Measurements from ENCODE around the gene CA12.
"Not testable (repeated sequence)": the region's sequence is repeated elsewhere in the genome, so short reads cannot be mapped to it uniquely, and the experiment has no call there.

Gene CA12

GRCh38 chr15:63381301-63382204 lies at the start of gene CA12:
CA12 (minus strand) TSS chr15:63381846; CDS start chr15:63381720, 126 bp downstream.
- peak in 5 of 56 donors; percentile 8 to 34 (median 22) for DNase-seq

- no peak for DNase-seq
These were observed 49.3 kb upstream of the CA12 start for GRCh38 chr15:63430766-63431451.

DNA sequence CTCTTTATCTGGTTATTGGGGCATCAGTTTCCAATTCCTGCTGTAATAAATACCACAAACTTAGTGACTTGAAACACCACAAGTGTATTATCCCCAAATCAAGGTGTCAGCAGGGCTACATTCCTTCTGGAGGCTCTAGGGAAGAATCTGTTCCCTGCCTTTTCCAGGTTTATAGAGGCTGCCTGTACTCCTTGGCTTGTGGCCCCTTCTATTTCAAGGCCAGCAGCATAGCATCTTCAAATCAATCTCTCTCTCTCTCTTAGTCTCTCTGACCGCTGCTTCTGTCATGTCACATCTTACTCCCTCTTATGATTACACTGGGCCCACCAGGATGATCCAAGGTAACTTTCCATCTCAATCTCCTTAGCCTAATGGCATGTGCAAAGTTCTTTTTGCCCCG lies 44.9 kb upstream of the CA12 start:
- DNase-seq = no peak

GRCh38 chr15:63425426-63425985 lies 43.9 kb upstream of the CA12 start:
- DNase-seq = no peak

DNA sequence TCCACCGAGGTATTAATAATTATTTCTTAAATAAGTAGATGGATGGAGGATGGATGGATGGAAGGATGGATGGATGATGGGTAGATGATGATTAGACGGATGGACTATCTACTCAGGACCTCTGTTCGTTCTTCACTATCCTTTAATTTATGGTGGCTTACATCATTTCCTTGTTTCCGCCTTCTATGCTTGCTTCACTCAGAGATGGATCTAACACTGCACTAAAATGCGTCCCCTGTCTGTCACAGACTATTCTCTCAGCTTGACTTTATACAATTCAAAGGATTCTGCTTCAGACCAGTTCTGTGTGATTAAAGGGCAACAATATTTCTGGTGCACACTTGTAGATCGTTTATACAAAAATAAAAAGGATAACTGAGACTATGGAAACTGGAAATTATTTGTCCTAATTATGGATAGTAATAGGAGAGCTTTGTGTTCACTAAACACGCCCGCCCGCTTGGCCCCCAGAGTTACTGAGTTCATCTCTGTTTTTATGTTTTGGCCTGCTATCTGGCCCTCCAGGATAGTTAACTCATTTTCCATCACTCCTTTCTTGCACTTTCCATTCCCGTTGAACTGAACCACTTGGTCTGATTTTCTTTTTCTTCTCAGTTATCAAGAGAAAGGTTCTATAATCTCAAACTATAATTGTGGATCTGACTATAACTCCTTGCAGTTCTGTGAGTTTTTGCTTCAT lies 41.4 kb upstream of the CA12 start:
- no peak for DNase-seq

DNA sequence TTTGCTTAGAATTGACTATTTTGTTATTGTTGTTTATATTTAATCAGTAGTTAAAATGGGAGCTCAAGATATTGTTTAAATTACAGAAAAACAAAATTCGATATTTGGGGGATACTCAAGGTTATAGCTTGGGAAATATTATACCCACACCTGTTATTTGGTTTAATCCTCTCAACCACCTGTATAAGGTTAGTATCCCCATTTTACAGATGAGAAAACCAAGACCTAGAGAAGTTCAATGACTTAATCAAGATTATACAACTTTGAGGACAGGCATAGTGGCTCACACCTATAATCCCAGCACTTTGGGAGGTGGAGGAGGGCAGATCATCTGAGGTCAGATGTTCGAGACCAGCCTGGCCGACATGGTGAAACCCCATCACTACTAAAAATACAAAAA lies 39.8 kb upstream of the CA12 start:
- DNase-seq = no peak

DNA sequence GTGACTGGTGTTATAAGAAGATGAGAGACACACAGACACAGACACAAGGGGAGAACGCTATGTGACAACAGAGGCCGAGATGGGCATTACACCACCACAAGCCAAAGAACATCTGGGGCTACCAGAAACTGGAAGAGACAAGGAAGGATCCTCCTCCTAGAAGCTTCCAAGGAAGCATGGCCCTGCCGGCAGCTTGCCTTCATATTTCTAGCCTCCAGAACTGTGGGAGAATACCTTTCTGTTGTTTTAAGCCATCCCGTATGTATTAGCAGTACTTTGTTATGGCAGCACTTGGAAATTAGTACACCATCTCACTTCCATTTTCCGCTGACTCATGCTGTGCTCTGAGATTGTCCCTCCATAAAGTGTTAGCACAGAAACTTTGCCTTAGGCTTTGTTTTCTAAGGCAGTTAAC lies 38.7 kb upstream of the CA12 start:
- no peak for DNase-seq

- DNase-seq = no peak
These were observed 37.2 kb upstream of the CA12 start for GRCh38 chr15:63418811-63419210.

DNA sequence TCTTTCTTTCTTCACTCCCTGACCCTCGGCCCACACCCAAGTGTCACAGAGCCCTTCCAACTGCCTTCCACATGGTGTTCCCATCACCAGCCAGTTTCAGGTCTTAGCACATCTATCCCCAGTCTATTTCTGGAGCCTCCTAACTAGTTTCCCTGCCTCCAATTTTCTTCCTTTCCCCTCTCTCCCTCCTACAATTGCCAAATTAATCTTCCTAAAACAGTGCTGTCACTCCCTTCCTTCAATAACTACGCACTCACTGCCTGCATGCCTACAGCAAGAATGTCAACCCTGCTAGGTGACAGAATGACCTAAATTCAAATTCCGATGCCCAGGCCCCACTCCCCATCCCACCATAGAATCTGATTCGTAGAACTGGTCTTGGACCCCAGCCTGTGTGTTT lies 36.1 kb upstream of the CA12 start:
- DNase-seq = no peak

GRCh38 chr15:63417274-63417673 lies 35.6 kb upstream of the CA12 start:
- not testable (repeated sequence) for DNase-seq

GRCh38 chr15:63414474-63415120 lies 33.0 kb upstream of the CA12 start:
- no peak for DNase-seq

DNA sequence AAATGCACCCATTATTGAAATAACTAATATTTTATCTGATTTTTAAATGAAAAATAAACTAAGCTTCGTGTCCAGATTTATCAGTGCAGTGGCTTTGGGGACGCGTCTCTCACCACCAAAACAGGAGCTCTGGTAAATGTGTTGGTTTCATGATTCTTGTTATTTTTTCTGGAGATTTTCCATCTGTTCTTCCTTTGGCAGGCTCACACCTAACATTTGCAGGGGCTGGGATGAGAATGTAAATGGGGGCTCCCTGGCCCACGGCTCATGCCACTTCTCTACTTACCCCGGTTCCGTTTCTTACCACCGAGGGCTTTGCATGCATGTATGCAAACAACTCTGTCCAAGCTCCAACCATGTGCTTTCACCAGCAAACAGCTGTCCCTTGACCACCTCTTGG lies 30.9 kb upstream of the CA12 start:
- DNase-seq = no peak

- no peak for DNase-seq
These were observed 30.2 kb upstream of the CA12 start for GRCh38 chr15:63411866-63412265.

DNA sequence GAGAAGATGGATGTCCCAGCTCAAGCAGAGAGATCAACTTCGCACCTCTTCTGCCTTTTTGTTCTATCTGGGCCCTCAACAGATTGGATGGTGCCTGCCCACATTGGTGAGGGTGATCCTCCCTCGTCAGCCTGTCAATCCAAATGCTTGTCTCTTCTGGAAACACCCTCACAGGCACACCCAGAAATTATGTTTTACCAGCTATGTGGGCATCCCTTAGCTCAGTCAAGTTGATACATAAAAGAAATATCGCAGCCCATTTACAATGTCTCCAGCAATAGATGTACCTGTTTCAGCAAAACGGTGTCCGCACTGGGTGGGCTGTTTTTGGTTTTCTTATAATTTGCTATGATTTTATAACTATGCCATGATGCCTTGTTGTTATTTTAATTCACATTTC lies 27.5 kb upstream of the CA12 start:
- no peak for DNase-seq

- no peak for DNase-seq
These were observed 26.9 kb upstream of the CA12 start for GRCh38 chr15:63408524-63408923.

DNA sequence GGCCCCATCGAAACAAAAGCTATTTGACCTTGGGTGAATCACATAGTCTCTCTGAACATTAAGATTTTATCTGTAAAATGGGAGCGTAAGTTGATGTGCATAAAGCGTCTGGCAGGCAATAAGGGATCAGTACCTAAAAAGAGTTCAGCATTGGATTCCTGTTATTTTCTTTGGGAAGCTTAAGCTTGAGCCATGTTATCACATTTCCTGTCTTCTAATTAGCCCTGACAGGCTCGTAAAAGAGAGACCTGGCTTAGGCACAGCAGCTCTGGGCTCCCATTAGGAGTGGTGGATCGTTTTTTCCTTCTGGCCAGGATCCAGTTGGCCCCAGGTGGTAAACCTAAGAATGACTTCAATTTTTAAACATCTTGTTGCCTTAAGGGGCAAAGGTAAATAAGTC lies 26.0 kb upstream of the CA12 start:
- DNase-seq = no peak

- no peak for DNase-seq
These were observed 24.2 kb upstream of the CA12 start for GRCh38 chr15:63405683-63406390.

- no peak for DNase-seq
These were observed 23.5 kb upstream of the CA12 start for GRCh38 chr15:63405159-63405558.

- no peak for DNase-seq
These were observed 21.8 kb upstream of the CA12 start for GRCh38 chr15:63403254-63403945.
